SH-SY5Y (cell line): ENCODE measurements around the gene LMOD2.

Experiments
- GATA2 ChIP-seq: IDR thresholded peaks from 2 replicates; pipeline ENCODE4 v1.6.1; 2011; ENCODE audit warnings: mild to moderate bottlenecking, low read depth, low read length
- GATA3 ChIP-seq: IDR thresholded peaks from 2 replicates; pipeline ENCODE4 v1.6.1; 2011; ENCODE audit warnings: low read depth, mild to moderate bottlenecking, low read length, moderate library complexity

- no peak for TF ChIP-seq GATA2
- no peak for TF ChIP-seq GATA3
Observed at GRCh38 chr7:123622660-123623386, 32.8 kb upstream of the LMOD2 start.
